Measurements from ENCODE around the gene RPS14.

DNA sequence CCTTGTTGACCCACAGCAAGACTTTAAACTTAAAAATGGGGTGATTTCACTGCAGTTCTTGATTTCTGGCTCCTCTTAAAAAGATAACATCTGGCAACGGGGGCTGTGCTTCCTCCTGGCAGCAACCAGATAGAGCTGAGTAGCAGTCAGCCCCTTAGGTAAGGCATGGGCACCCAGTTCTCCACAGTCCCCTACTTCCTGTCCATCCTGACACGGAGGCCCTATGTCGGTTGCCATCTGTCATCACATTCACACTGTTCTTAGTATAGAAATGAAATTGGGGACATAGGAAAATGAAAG lies 48.5 kb downstream of the RPS14 start:
- TF ChIP-seq, protein P1, sequence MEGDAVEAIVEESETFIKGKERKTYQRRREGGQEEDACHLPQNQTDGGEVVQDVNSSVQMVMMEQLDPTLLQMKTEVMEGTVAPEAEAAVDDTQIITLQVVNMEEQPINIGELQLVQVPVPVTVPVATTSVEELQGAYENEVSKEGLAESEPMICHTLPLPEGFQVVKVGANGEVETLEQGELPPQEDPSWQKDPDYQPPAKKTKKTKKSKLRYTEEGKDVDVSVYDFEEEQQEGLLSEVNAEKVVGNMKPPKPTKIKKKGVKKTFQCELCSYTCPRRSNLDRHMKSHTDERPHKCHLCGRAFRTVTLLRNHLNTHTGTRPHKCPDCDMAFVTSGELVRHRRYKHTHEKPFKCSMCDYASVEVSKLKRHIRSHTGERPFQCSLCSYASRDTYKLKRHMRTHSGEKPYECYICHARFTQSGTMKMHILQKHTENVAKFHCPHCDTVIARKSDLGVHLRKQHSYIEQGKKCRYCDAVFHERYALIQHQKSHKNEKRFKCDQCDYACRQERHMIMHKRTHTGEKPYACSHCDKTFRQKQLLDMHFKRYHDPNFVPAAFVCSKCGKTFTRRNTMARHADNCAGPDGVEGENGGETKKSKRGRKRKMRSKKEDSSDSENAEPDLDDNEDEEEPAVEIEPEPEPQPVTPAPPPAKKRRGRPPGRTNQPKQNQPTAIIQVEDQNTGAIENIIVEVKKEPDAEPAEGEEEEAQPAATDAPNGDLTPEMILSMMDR (IDR thresholded peaks at IDR 0.05; ENCODE audit: low read depth, low read length), result no peak
- no peak for TF ChIP-seq POLR2A (IDR thresholded peaks at IDR 0.05; ENCODE audit: extremely low read depth, insufficient read length)

Measured in NB4 (cell line).